Endothelial cell of hepatic sinusoid (primary cell): ENCODE data around the gene FAM174C.

ENCODE experiments used
- in situ Hi-C: cut with HindIII; loops from 2 replicates; pipeline ENCODE4 v1.10.0; 2017; ENCODE audit warnings: low sequenced_read_pairs

Gene FAM174C

DNA sequence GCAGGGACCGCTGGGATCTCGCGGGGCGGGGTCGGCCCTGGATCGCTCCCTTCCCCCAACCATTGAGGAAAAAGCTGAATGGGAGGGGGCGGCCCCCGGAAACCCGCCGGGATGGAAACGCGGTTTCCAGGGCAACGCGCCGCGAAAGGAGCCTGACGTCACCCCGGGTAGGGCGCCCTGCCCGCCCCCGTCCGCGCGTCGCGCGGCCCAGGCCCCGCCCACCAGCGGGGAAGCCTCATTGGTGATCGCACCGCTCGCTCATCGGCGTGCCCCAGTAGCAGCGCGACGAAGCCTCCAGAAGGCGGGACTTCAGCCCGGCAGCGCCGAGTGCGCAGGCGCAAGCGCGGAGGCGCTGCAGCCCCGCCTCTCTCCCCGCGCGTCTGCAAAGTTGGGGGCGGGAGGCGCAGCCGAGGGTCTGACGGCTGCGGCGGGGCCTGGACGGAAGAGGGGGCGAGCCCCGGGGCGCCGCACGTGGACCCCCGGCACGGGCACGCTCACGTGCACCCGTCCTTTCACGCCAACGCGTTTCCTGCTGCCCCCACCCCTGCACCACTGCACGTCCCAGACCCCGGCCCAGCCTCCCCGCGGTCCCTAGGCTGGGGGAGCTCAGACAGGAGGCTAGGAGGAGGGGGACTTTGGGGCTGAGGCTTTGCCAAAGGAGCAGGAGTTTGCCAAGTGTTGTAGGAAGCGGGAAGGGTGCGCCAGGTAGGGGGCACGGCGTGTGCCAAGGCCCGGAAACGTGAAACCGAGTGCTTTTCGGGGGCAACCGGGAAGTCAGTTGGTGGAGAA is 14.4 kb upstream of the FAM174C start:
- in situ Hi-C loops, result loop anchor here (10.0 kb wide), 1 partner anchor 136 kb away; no protein-coding TSS in a partner anchor

DNA sequence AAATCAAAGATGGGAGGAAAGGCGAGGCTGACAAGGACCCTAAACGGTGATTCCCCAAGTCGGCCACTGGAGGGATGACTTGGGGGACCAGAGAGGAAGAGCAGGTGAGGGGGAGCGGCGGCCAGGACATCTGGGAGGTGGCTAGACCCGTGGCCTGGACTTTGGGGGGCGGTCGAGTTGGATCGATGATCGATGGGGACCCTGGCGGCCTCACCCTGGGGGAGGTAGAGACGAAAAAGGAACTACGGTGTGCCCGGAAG is 13.9 kb upstream of the FAM174C start:
- in situ Hi-C loops, result loop anchor here (10.0 kb wide), 1 partner anchor 137 kb away; no protein-coding TSS in a partner anchor

- in situ Hi-C loops, result loop anchor here (10.0 kb wide), 1 partner anchor 137 kb away; no protein-coding TSS in a partner anchor
Measured at GRCh38 chr19:1261798-1262622, 13.3 kb upstream of the FAM174C start.

- in situ Hi-C loops, result loop anchor here (10.0 kb wide), 1 partner anchor 138 kb away; no protein-coding TSS in a partner anchor
Measured at GRCh38 chr19:1262623-1263123, 12.7 kb upstream of the FAM174C start.

GRCh38 chr19:1263188-1263587 is 12.1 kb upstream of the FAM174C start:
- in situ Hi-C loops, result loop anchor here (10.0 kb wide), 1 partner anchor 138 kb away; no protein-coding TSS in a partner anchor

GRCh38 chr19:1264801-1265614 is 10.3 kb upstream of the FAM174C start:
- in situ Hi-C loops, result loop anchor here (10.0 kb wide), 1 partner anchor 140 kb away; no protein-coding TSS in a partner anchor

GRCh38 chr19:1265615-1266128 is 9.7 kb upstream of the FAM174C start:
- in situ Hi-C loops, result loop anchor here (10.0 kb wide), 1 partner anchor 141 kb away; no protein-coding TSS in a partner anchor

GRCh38 chr19:1266129-1266915 is 9.0 kb upstream of the FAM174C start:
- in situ Hi-C loops, result loop anchor here (10.0 kb wide), 1 partner anchor 142 kb away; no protein-coding TSS in a partner anchor

- in situ Hi-C loops, result loop anchor here (10.0 kb wide), 1 partner anchor 142 kb away; no protein-coding TSS in a partner anchor
Measured at GRCh38 chr19:1266916-1267476, 8.3 kb upstream of the FAM174C start.

GRCh38 chr19:1267477-1268225 is 7.7 kb upstream of the FAM174C start:
- in situ Hi-C loops, result loop anchor here (10.0 kb wide), 1 partner anchor 143 kb away; no protein-coding TSS in a partner anchor

DNA sequence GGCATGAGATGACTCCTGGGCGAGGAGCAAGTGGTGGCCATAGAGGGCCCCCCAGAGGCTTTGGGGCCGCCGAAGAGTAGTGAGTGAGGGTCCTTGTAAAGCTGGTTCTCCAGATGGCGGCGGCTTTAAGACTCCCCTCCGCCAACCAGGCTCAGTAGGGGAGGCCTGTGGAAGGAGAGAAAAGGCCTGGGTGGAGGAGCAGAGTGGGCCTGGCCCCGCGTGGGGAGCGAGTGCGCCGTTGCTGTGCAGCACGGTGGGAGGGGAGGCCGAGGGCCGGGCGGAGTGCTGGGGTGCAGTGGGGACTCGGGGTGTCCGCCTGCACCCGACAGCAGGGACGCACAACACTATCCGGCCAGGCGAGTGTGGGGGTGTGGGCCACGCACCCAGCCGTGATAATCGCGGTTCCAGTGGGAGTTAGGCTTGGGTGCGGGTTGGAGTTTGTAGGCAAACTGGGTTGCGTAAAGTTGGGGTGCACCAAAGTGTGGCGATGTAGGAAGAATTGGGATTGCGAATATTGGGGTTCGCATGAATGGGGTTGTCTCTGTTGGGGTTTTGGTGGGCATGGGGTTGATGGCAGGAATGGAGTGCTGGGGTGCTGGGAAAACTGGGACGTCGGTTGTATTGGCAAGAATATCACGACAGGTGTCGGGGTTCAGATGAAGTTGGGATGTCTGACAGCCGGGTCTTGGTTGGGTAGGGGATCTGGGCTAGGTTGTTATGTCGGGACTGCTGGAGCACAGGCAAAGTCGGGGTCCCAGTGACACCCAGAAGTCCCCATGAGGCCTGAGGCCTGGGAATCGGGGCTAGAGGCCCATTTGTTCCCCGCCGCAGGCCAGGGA is 6.9 kb upstream of the FAM174C start:
- in situ Hi-C loops, result loop anchor here (10.0 kb wide), 1 partner anchor 144 kb away; no protein-coding TSS in a partner anchor

DNA sequence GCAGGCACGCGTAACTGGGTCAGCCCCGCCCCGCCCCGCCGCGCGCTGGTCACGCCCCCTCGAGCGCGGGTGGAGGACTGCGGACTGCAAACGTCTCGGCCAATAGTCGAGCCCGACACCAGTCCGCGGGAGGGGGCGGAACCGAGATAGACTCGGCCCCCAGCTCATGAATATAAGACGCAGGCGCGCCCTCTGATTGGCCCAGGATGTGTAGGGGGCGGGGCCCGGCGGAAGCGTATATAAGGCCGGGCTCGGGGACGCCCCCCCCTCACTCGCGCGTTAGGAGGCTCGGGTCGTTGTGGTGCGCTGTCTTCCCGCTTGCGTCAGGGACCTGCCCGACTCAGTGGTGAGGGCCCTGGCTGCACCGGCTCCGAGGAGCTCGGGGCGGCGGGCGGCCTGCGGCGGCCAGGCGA is 6.3 kb upstream of the FAM174C start, which contains the start of gene CIRBP:
CIRBP (plus strand) TSS at position 268 of the 413 bp plus-strand sequence. CDS start 1,602 bp downstream, outside the sequence.
- in situ Hi-C loops, result loop anchor here (10.0 kb wide), 1 partner anchor 144 kb away; no protein-coding TSS in a partner anchor

DNA sequence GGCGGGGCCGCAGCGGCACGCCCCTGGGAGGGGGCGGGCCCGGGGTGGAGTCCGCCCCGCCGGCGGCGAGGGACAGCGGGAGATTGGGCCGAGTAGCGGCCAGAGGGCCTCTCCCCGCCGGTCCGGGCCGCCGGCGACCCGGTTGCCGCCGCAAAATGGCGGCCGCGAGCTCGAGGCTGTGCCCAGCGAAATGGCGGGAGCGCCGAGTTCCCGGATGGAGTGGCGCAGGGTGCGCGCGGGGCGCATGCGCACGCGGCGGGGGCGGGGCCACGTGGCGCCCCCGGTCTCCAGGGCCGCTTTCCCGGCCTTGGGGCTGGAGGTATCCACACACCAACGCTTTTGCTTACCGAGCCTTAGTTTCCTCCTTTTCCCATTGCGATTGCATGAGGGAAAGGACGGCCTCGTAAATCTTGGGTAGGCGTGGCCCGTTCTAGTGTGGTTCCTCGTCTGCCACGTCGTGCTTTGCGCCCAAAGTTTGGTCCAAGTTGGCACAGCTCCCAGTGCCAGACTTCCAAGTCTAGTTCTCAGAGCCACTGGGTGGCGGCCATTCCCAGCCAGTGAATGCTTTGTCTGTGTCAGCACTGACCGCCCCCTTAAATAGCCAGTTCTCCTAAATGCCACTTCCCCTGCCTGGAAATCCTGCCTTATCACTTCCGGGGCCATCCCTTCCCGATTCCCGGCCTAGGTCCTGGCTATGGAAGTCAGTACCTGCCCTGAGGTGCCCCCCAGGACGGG is 5.7 kb upstream of the FAM174C start:
- in situ Hi-C loops, result loop anchor here (10.0 kb wide), 1 partner anchor 145 kb away; no protein-coding TSS in a partner anchor

DNA sequence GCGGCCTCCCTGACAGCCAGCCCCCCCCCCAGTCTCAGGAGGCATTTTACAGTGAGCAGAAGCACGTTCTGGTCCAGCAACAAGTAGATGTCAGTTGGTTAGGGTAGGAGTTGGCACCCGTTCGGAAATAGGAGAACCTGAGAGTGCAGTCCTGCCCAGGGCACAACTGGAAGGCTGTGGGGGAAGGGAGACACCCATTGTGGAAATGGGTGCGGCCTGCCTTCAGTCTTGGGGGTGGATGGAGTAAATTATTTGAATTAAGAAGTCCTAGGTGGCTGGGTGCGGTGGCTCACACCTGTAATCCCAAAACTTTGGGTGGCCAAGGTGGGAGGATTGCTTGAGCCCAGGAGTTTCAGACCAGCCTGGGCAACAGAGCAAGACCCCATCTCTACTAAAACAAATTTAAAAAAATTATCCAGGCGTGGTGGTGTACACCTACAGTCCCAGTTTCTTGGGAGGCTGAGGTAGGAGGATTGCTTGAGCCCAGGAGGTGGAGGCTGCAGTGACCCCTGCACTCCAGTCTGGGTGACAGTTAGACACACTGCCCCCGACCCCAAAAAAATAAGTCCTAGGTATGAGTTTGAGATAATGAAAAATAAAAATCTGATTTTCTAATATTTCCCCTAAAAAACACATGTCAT is 5.0 kb upstream of the FAM174C start:
- in situ Hi-C loops, result no loop called here

DNA sequence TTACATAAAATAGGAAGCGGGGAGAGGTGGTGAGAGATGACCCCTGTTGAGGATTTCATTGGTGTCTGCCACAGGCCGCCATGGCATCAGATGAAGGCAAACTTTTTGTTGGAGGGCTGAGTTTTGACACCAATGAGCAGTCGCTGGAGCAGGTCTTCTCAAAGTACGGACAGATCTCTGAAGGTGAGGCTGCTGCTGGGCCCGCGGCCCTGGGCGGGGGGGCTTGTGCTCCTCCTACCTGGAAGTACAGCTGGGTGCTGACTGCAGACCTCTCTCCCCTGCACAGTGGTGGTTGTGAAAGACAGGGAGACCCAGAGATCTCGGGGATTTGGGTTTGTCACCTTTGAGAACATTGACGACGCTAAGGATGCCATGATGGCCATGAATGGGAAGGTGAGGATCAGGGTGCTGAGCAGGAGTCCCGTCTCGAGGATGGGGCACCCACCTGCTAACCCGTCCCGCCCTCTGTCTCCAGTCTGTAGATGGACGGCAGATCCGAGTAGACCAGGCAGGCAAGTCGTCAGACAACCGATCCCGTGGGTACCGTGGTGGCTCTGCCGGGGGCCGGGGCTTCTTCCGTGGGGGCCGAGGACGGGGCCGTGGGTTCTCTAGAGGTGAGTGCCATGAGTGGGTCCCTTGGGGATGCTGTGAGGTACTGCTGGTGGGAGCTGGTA is 4.3 kb upstream of the FAM174C start:
- in situ Hi-C loops, result no loop called here
